Limb (tissue), 2 donors: ENCODE results near the gene POLD3.
"Not testable (repeated sequence)": the region's sequence is repeated elsewhere in the genome, so short reads cannot be mapped to it uniquely, and the experiment has no call there.

Experiments
- DNase-seq, 2 donors: peaks; one replicate each; pipeline ENCODE4 v3.0.0-alpha.2; 2016; ENCODE audit errors: extremely low spot score in 2 of 2

Gene POLD3

DNA sequence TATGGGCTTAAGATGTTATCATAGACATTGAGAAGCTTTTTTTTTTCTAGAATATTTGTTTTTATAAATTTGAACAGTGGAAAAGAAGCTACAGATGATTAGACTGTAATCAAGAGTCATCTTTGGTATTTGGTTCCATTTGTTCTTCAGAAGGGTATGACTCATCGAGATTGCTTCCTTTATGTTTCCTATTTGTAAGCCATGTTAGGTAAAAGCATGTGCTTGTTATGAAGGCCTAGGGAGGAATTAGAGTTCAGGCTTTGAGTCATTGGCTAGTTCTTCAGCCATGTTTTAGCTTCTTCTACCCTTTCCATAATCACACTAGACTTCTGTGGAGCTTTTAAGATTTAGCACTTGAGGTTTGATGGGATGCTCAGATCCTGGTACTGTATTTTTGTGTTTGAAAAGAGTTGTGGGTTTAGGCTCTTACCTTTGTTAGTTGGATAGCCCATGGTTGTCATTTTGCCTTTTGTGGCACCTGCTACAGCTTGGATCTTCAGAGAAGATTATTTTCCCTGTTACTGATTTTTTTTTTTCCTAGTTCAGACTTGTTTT lies 44.3 kb downstream of the POLD3 start:
- no peak for DNase-seq

DNA sequence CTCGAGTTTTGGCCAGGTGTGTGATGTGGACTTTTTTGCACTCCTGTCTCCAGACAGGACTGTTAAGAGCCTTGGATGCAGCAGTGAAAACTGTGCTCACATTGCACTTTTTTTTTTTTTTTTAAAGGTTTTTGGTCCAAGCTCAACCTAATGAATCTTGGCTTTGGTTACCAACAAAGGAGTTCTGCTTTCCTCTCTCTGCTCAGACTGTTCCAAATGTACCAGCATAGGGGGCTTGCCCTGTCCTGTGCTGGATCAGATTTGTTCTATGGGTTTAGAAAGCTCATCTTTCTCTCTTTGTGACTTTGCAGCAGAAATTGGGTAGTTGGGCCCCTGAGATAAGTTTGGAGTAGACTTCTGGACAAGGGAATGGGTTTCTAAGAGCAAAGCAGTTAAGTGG lies 45.3 kb downstream of the POLD3 start:
- no peak for DNase-seq

DNA sequence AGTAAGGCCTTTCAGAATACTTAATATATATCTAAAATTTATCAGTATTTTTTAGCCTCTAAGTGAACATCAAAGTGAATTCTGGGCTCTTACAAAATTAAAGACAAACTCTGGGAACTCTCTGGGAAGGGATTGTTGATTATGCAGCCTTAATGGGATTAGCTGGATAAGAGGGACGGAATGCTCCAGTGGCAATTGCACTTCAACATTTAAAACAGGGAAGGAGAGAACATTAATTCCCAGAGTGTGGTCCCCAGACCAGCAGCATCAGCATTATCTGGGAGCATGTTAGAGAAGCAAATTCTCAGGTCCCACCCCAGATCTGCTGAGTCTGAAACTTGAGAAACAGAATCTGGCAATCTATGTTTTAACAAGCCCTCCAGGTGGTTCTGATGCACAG lies 46.5 kb downstream of the POLD3 start:
- DNase-seq, result no peak

DNA sequence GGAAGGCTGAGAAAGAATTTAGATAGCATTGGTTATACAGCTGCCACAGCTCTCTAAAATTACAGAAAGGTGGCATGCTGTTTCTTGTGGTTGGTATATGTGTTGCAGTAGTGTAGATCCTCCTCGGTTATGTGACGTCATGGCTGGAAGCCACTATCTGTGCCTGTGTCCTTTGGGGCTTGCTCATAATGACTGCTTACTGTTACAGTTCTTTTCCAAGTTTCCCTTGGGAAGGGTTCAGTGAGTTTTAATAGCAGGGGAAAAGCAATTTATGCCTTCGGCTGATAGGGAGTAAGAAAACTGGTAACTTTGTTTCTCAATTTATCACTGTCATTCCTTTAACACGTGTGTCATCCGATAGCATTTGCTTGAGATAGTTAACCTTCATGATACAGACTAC lies 47.2 kb downstream of the POLD3 start:
- no peak for DNase-seq

DNA sequence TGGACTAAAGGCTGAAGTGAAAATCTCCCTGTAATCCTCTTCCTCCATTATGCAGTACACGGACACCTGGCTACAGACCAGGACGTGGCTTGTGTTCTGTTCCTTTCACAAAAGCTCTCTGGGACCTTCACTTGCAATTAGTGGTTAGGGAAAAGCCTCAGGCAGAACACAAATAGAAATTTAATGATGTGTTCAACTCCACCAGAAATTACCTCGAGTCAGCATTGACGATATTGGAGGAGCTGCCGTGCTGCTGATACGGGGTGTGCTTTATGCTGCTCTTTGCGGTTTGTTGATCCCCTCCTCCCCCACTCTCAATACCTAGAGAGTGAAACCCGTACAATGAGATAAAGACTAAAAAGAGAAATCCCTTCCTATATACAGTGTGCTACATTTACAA lies 48.9 kb downstream of the POLD3 start:
- DNase-seq, result no peak

DNA sequence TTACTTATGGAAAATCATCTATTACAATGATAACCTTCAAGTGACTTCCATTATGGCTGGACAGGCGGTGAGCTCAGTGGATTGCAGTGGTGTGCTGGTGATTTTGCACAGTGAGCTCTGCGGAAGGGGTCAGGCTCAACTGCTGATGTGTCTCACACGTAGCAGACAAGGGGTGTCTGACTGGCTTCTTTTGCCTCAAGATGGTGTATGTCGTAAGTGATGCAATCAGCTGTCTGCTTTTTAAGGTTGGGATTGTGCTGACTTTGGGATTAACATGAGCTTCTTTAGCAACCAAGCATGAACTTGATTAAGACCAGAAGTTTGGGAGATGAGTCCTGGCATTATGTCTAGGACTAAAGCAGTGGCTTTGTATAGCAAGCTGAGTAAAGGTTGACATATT lies 49.5 kb downstream of the POLD3 start:
- no peak for DNase-seq

DNA sequence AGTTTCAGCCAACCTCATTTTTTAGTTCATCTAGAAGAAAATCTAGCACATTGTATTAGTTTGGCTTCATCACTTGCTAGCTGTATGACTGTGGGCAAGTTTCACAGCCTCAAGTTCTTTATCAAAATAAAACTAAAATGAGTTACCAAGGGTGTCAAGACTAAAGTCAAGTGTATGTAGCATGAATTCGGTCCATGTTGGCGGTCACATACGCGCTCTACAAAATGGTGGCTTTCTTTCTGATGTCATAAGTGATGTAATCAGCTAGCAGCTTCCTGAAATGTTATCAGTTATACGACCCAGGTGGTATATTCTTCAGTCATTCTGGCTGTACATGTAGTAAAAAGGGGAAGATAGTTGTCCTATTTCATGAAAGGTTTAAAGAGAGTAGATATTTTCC lies 50.5 kb downstream of the POLD3 start:
- DNase-seq, result no peak

DNA sequence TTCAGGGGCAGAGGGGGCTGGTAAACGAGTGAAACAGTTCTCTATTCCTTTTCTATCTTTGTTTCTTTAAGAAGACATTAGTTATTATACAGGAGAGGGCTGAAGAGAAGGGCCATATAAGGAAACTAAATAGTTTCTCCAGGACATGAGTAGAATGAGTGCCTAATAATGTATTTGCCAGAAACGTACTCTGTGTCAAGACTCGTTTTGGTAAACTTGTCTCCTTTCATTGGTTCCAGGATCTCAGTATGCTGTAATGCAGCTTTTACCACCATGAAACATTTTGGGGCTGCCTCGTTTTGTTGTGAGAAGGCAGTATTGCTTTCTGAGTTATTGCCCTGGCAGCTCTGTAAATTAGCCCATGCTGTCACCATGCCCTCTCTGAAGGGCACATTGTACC lies 51.7 kb downstream of the POLD3 start:
- DNase-seq, result no peak

DNA sequence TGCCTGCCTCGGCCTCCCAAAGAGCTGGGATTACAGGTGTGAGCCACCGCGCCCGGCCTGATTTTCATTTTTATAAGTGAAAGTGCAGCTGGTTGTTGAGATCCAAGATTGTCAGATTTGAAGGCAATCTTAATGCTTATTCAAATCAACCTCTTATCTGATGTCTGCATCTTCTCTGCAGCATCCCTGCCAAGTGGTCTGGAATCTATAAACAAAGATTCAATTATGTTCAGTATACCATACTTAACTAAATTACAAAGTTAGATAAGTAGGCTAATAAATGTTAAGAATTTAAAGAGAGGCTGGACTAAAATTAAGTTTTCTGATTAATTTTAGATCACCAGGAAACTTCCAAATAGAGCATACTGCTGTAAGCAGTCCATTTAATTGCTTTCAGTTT lies 53.8 kb downstream of the POLD3 start:
- no peak for DNase-seq

DNA sequence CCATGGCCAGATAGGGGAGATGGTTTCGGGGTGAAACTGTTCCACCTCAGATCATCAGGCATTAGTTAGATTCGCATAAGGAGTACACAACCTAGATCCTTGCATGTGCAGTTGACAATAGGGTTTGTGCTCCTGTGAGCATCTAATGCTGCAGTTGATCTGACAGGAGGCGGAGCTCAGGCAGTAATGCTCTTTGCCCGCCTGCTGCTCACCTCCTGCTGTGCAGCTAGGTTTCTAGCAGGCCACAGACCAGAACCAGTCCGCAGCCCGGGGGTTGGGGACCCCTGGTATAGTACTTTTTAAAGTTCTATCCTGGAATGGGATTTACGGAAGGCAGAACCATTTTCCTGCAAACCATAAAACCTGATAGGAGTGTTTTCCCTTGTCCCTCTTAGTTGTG lies 54.6 kb downstream of the POLD3 start:
- DNase-seq, result no peak

DNA sequence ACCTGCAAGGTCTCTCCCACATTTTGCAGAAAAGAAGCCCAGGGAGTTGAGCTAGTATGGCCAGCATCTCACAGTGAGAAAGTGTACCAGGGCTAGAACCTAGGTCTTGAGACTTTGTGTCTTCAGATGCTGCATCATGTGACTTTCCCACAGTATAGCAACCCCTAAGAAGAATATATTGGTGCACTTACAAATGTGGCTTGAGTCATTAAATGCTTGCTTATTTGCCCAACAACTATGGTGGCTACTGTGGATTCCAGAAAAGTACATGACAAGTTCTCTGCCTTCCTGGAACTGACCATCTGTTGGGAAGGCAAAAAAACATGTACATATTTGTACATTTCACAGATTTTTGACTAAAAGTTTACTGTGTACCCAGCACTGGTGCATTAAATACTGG lies 55.0 kb downstream of the POLD3 start:
- DNase-seq, result no peak

DNA sequence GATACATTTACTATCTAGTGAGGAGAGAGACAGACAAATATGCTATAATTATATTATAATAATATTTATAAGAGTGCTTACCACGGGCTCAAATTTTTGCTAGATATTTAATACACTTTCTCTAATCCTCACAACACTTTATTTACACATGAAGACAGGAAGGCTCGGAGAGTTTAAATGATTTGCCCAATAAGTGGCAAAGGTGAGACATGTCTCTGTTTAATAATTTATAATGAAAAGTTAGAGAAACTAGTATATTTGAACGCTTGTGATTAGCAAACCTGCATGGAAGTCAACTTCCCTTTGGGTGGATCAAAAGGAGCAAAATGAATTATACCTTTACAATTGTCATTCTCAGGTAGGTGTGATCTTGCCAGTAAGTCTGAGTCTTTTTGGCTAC lies 55.4 kb downstream of the POLD3 start:
- DNase-seq, result no peak

DNA sequence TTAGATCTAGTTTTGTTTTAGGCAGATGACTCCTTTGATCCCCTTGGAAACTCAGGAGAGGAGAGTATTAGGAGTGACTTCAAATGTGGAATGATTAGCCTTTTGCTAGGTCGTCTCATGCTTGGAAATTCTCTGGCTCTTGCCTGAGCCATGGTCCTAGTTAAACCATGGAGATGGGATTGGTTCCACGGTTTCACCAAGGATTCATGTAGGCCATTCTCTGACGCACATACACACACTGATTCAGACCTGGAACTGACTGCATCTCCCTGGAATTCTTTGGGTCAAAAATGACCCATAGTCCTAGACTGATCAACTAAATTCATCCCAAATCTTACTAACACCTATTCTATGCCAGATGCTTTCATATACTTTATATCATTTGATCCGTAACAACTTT lies 56.5 kb downstream of the POLD3 start:
- no peak for DNase-seq

DNA sequence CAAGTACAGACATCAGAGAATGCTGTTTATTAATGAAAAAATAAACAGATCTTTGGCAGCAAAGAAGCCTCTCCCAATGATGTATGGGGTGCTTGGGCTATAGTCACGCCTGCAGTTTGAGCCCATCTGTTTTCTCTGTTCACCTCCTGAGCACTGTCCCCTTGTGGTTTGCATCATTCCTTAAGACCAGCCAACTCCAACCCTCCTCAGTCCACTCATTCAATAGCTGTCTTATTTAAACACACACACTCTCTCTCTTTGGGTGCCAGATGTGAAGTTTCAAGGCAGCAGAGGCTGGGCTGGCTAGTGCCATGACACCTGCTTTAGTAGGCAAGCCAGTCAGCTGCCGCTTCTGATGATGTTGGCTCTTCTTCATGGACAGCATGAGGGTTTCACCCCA lies 58.1 kb downstream of the POLD3 start:
- peak in 1 of 2 donors; percentile 29 for DNase-seq

DNA sequence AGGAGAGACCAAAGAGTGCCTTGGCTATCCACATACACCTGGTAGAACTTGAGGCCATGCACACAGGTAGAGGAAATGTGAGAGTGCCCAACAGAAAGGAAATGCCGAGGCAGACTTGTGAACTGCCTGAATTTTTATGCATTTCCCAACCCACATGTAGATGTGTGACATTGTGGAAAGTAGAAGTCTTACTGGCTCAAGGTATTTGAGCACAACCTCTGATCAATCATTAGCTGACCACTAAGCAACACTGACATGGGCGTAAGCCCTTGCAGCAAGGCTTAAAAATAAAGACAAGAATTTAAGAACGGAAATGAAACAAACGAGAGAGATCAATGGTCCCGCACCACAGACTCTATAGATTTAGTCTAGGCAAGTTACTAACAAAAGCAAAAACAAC lies 62.6 kb downstream of the POLD3 start:
- no peak for DNase-seq

DNA sequence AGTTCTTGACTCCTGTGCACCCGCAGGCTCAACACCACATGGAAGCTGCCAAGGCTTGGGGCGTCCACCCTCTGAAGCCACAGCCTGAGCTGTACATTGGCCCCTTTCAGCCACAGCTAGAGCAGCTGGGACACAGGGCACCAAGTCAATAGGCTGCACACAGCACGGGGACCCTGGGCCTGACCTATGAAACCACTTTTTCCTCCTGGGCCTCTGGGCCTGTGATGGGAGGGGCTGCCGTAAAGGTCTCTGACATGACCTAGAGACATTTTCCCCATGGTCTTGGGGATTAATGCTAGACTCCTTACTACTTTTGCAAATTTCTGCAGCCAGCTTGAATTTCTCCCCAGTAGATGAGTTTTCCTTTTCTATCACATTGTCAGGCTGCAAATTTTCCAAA lies 66.7 kb downstream of the POLD3 start:
- not testable (repeated sequence) for DNase-seq

DNA sequence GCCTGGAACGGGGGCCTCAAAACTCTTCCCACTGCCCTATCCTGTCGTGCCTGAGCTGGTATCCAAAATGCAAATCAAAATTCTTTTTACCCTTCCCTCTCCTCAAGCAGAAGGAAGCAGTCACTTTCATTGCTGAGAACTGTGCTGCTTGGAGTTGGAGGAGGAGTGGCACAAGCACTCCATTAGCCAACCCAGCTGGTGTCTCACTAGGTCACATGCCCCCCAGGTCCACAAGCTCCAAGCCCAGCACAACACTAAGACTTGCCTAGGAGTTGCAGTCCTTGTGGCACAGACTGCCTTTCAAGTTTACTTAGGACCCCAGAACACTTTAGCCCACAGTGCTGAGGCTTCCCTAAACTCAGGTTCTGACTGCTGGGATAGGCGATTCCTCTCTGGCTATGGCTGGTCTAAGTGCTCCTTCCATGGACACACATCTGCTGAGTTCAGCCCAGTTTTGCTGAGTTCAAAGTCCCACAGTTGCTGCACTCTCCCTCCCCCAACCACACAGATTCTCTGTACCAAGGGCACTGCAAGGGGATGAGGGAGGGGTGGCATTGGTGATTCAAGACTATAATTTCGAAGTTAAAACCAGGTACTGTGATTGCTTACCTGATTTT lies 70.2 kb downstream of the POLD3 start:
- no peak for DNase-seq

DNA sequence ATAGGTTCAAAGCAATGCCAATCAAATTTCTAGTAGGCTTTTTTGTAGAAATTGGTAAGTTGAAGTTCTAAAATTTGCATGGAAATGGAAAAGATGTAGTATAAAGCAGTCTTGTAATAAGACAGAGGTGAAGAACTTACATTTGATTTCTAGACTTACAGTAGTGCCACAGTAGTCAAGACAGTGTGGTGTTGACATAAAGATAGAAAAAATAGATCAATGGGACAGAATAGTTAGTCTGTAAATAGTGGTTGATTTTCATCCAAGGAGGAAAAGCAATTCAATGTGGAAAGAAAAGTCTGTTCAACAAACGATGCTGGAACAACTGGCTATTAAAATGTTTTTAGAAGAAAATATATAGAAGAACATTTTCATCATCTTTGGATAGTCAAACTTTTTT lies 70.9 kb downstream of the POLD3 start:
- DNase-seq, result no peak

DNA sequence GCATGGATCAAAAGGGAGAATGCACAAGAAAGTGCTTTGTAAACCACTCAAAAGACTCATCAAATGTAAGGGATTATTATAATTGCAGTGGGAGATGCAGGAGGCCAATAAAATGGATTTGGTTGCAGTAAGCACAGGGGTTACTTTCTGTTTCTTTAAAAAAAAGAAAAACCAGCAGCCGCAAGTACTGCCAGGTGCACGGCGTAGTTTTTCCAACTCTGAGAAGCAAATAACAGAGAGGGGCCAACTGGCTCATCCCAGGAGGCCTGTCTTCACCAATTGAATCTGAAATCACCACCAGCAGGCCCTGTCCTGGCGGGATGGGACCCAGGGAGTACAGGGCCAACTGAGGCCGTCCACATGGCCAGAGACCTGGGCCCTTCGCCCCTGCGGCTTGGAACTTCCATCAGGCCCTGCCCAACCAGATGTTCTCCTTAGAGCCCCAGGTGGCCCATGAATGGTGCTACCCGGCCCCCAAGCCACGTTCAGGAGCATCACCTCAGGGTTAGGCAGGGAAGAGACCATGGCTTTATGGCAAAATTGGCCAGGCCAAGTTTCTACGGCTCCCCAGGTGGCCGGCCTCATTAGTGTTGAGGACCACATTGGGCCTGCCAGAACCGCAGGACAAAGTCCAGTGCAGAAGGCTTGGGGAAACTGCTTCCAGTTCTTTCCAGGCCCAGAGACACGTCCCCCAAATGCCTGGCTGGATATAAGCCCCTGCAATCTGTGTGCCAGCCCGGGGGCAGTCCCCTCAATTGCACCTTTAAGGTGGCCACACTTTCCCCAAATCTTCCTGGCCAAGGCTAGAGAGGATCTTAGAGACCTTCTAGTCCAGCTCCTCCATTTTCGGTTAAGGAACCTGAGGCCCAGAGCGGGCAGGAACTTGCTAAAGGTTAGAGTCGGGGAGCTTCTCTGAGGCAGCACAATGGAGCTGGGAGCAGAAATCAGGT lies 77.1 kb downstream of the POLD3 start:
- no peak for DNase-seq

DNA sequence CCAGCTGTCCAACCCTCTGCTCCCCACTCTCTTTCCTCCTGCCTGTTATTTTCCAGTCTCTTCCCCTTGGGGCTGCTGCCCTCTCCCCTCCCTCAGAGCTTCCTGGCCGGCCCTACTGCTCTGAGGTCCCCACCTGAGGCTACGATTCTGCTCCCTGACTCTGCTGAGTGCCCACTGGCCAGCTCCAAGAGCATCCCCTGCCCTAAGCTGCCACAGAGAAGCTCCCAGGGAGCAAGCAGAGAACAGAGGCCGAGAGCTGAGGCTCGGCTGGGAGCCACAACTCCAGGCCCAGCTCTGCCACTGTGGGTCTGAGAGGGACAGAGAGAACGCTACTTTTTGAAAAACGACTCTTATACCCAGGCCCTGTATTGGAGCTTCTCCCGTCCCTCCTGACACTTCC lies 77.8 kb downstream of the POLD3 start:
- DNase-seq, result no peak

DNA sequence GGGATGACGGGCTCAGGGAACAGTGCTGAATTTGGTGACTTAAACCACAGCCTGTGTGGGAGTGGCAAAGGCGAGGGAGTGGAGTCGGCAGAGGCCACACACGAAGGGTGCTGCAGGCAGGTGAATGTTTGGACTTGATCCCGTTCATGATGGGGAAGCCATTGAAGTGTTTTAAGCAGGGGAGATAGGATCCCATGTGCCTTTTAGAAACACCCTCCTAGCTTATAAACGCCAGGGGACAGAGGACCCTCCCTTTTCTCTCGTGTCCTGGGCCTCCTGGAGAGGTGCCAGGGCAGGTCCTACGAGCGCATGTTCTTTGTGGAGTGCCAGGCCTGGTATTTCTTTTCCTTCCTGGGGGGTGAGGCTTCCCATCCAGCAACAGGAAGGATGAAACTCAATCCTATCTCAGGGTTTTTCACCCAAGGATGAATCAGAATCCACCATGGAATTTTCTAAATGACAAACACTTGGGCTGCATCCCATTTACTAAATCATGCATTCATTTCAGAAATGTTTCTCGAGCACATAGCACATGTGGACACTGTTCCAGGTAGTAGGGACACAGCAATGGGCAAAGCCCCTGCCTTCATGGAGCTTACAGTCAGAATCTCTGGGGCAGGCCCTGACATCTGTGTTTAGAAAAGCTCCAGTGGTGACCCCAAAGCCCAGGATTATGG lies 79.3 kb downstream of the POLD3 start:
- DNase-seq, result no peak

DNA sequence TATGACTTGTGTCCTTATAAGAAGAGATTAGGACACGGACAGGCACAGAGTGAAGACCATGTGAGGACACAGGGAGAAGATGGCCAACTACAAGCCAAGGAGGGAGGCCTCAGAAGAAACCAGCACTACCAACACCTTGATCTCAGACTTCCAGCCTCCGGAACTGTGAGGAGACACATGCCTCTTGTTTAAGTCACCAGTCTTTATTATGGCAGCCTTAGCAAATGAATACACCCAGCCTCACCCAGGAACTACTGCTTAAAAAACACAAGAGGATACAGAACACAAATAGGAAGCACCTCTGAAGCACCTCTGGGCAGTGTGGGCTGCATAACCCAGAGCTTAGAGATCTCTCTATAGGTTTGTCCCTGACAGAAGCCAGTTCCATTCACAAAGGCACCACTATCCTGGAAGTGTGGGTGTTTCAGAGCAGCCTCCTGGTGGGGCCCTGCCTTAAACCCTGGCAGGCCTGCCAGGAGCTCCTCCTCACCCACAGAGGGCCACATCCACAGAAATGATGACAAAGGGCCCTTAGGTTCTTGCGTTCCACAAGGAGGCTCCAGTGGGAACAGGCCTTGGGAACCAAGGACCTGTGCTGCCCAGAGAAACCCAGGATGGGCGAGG lies 80.1 kb downstream of the POLD3 start:
- DNase-seq, result no peak
